Stimulated activated CD8-positive, alpha-beta memory T cell treated with anti-CD3 and anti-CD28 coated beads, Interleukin-12 subunit alpha, Interleukin-12 subunit beta, amount 100 ng/mL, for 24 hours (primary cell): ENCODE data around the gene DOCK9.
"Not testable (repeated sequence)": the region's sequence is repeated elsewhere in the genome, so short reads cannot be mapped to it uniquely, and the experiment has no call there.

ENCODE experiments used
- DNase-seq: peaks from one replicate; pipeline ENCODE4 v3.0.0-alpha.2; 2020; ENCODE audit errors: extremely low read depth

DOCK9 gene

GRCh38 chr13:98775386-98775785, 202.5 kb downstream of the DOCK9 start:
- no peak for DNase-seq

DNA sequence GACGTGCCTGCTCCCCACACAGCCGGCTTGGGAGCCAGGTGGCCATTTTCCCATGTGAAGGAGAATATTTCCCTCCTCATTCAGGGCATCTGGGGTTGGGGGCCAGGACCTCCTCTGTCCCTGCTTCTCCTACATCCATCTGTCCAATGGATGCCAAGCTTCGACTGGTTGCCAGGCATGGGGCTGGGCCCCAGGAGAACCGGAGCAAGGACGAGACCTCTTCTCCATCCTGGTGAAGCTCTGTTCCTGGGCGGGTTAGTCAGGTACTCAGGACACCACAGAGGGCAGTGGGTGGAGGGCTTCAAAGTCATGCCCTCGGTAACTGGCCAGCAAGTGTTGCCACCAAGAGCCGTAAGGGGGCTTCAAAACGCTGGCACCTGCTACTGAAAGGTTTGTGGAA, 203.1 kb downstream of the DOCK9 start:
- no peak for DNase-seq

DNA sequence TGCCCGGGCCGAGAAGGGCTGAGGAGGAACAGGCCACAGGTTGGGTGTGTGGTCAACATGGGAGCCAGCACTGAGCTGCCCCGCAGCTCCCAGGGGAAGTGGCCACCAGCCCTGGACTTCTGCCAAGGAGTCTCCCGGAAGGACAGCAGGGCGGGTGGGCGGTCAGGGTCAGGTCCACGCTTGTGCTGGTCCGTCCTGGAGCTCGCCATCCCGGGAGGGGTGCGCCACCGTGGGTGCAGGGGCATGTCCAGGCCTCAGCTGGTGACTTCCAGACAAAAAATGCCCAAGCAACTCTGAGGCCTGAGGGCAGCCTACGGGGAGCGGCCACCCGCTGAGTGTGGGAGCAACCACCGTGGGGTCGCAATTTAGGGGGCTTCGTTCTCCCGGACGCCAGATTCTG, 203.9 kb downstream of the DOCK9 start:
- DNase-seq = no peak

DNA sequence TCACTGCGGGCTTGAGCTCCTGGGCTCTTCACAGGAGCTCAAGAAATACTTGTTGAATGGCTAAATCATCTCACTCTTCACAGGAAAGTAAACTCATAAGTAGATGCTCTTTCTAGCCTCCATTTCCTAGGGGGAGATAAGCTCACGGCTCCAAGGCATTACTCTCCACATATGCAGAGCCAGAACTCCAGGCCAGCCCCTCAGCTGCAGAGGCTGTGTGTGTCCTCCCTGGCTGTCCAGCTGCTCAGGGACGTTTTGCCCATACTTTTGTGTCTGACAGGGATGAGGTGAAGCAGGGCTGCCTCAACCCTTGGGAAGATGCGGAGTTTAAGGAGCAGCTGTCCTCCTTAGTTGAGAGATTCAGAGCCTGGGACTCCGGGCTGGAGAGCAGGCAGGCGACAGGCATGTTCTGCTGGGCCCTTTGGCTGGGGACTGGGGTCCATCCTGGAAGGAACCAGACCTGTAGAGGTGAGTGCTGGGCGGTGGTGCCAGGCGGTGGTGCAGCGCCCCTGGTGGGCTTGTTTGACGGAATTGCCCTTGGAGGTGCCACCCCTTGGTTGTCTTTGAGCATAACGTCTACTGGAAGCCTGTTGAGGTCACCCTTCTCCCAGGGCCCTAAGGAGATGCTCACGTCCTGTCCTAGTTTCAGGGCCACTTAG, 204.9 kb downstream of the DOCK9 start:
- no peak for DNase-seq

DNA sequence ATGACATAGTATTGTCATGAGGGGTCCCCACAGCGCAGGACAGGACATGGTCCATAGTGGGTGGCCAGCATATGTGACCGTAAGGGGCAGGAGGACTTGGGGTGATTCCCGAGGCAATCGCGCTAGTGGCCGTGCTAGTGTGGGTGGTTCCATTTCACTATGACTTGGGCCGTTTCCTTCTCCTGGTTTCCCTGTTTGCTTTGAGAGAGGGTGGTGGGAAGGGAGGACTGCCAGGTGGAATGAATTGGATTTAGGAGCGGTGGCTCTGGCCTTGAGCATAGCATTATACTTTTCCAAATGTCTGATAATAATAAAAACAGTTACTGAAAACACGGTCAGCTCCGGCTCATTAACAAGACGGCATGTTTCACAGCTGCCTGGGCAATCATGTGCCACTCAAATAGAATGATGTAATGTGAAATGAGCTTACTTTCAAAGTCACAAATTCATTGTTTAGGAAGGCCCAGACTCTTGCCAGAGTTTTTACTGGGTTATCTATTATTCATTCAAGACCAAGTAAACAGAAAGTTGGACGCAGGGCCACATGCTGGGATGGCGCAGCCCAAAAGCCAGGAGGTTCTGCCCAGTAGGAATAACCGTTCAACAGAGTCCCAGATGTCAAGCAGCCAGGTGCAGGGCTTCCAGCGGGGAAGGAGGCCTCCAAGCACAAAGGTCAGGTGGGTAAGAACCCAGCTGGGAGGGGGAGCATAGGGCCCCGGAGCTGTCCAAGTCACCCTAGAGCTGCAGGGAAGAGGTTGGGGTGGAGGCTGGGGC, 205.8 kb downstream of the DOCK9 start:
- no peak for DNase-seq

DNA sequence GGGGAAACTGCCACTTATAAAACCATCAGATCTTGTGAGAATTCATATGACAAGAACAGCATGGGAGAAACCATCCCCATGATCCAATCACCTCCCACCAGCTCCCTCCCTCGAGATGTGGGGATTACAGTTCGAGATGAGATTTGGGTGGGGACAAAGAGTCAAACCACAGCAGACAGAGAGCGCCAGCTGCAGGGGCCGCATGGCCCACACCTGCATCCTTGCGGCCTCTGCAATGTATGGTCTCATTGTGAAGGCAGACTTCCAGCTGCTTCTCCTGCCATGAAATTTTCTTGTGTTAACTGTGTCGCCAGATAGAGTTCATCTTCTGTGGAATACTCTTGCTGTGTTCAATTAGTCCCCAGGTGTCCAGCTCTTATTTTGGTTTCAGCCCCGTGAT, 208.1 kb downstream of the DOCK9 start:
- DNase-seq = no peak

DNA sequence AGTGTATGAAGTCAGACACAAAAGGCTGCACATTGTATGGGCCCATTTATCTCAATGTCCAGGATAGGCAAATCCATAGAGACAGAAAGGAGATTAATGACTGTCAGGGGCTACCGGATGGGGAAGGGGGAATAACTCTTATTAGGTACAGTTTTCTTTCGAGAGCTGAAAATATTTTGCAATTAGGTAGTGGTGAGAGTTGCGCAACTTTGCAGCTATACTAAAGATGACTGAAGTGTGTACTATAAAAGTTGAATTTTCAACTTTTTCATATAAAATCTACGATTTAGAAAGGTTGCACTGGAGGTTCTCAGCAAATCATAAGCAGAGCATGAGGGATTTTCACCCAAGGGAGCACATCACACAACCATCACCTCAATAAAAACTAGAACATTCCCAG, 209.3 kb downstream of the DOCK9 start:
- DNase-seq = no peak

- DNase-seq = no peak
These were observed 211.2 kb downstream of the DOCK9 start for GRCh38 chr13:98766697-98767096.

- DNase-seq = no peak
These were observed 211.8 kb downstream of the DOCK9 start for GRCh38 chr13:98765996-98766519.

- no peak for DNase-seq
These were observed 215.8 kb downstream of the DOCK9 start for GRCh38 chr13:98761986-98762616.

DNA sequence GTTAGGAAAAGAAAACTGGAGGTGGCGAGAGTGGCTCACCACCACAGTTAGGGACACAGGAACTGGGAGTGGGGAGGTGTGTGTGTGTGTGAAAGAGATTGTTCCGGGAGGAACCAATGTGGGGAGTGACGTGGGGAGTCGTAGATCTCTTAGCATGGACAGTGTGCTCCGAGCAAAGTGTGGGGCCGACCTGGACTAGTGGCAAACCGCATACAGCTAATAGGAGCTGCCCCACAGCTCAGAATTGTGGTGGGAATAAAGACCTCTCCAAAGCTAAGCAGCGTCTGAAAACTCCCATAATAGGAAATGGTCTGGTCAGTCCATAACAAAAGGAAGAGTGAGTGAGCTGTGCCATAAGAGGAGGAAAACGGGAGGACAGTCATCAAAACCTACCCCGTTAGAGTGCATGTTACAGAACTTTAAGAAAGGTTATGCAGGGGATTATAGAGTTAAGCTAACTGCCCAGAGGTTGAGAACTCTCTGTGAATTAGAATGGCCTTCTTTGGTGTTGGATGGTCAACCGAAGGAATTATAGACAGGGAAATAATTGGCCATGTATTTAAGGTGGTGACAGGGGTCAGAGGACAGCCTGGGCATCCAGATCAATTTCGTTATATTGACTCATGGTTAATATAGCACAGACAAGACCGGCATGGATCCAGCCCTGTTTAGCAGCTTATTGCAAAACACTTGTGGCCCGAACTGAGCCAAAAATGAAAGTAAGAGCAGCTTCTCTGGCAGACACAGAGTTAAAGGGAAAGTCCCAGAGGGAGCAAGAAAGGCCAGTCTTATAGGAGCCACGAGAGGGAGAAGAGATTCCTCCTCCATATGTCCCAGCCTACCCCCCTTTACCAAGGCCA, 216.5 kb downstream of the DOCK9 start:
- no peak for DNase-seq

DNA sequence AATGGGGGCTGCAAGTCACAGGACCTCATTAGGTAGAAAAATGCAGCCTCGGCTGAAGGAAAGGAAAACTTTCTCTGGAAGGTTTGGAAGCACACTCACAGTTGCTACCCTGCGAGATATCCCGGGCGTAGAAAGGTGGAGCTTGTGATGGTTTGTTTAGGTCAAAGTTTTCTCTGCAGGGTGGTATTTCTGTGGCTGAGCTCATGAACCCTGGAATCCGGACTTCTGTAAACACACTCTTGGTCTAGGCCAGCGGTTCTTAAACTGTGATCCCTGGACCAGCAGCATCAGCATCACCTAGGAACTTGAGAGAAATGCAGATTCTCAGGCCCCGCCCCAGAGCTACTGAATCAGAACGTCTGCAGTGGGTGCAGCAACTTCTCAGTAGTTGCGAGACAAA, 222.1 kb downstream of the DOCK9 start:
- DNase-seq = no peak

DNA sequence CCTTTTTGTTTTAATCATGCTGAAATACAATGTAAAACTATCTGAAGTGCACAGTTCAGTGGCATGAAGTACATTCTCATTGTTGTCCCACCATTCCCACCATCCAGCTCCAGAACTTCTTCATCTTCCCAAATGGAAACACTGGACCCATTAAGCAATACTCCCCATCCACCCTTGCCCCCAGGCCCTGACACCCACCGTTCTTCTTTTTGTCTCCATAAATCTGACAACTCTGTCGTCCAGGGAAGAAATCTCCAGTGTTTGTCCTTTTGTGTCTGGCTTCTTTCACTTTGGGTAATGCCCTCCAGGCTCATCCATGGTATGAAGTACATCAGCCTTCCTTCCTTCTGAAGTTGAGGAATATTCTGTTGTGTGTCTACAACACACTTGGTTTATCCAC, 222.7 kb downstream of the DOCK9 start:
- no peak for DNase-seq

DNA sequence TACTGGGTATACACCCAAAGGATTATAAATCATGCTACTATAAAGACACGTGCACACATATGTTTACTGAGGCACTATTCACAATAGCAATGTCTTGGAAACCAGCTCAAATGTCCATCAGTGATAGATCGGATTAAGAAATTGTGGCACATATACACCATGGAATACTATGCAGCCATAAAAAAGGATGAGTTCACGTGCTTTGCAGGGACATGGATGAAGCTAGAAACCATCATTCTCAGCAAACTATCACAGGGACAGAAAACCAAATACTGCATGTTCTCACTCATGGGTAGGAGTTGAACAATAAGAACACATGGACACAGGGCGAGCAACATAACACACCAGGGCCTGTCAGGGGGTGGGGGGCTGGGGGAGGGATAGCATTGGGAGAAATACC, 223.4 kb downstream of the DOCK9 start:
- not testable (repeated sequence) for DNase-seq

GRCh38 chr13:98752467-98753290, 225.2 kb downstream of the DOCK9 start, which contains the start of gene SLC15A1:
Gene SLC15A1, minus strand, starts transcription at chr13:98752672. Its CDS starts 74 bp downstream, at chr13:98752598.
- DNase-seq = no peak

DNA sequence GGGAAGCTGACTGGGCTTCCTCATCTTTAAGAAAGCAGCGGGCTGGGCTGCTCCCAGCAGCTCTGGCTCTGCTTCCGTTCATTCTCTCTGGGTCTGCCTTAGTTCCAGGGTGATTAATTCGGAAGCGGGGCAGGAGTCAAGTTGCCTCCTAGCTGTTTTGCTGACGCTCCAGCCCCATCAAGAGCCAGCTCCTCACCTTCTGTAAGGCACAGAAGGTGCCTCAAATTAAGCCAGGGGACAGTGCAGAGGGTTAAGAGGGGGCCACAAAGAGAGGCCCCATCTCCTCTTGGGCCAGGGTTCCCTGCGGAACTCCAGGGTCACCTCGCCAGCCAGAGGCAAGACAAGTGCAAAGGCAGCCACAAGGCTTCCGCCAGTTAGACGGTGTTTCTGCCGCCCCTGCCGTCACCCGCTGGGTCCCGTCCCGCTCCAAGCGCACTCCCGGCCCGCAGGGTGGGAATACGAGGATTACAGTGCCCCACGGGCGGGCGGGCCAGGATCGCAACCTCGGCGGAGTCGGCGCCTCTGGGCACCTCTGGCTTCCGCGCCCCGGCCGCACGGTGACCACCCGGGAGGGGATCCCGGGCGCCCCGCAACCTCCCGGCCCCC, 225.9 kb downstream of the DOCK9 start:
- no peak for DNase-seq

DNA sequence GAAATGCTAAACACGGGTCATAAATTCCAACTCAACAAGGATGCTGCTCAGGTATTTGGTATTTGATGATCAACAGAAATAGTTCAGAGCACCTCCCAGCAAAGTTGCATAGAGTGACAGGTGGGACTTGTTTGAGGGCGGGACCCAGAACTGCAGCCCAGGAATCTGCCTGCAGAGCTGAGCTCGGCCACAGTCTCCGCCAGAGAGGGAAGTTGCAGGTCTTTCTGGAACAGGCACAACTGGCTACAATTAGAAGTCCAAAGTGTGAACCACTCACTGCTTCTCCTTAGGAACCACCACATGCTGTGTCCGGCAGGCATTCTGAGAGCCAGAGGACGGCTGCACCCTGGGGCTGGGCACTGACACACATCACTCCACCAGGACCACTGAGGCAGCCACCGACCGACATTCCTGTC, 226.5 kb downstream of the DOCK9 start:
- no peak for DNase-seq

GRCh38 chr13:98749501-98749900, 228.4 kb downstream of the DOCK9 start:
- DNase-seq = no peak

DNA sequence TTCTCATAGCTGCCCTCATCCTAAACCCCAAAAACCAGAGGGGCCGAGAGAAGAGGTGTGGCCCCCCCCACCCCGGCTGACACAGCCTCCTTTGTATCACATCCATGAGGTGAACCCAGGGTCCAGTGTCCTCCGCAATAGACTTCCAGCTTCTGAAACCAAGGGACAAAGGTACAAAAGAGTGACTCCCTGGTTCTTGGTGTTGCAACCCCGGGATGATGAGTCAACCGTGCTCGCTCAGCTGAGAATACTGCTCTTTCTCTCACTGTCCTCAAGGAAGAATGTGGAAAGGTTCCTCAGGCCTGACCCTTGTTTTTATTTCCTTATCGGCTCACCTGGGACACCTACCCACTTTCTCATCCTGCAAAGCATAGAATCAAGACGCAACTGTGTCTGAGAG, 230.9 kb downstream of the DOCK9 start:
- DNase-seq = no peak
